HG03280 (cell line): ENCODE measurements around the gene PCDHGB4.
"Not testable (repeated sequence)": the region's sequence is repeated elsewhere in the genome, so short reads cannot be mapped to it uniquely, and the experiment has no call there.

Source experiments
- ATAC-seq: cut with Tn5 transposase; IDR thresholded peaks from one replicate; pipeline ENCODE4 v1.9.1; 2021; ENCODE audit warnings: mild to moderate bottlenecking, moderate library complexity; ENCODE audit not compliant: unreplicated experiment

PCDHGB4 gene

DNA sequence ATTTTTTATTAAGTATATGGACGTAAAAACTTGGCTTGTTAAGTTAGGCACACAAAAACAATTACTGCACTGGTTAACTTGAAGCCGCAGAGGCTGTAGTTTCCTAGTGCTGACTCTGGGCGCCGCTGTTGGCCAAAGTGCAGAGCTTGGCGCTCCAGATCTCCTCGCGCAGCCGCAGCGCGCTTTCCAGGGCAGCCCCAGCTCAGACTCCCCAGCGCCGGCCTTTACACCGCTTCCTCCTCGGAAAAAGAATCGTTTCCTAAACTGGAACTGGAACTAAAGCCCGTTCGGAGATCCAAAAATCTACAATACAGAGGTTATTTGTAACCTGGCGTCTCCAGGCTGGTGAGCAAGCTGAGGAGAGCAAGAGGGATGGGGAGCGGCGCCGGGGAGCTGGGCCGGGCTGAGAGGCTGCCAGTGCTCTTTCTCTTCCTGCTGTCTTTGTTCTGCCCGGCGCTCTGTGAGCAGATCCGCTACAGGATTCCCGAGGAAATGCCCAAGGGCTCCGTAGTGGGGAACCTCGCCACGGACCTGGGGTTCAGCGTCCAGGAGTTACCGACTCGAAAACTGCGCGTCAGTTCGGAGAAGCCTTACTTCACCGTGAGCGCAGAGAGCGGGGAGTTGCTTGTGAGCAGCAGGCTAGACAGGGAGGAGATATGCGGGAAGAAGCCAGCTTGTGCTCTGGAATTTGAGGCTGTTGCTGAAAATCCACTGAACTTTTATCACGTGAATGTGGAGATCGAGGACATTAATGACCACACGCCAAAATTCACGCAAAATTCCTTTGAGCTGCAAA lies 10.5 kb downstream of the PCDHGB4 start, which contains the start of gene PCDHGB5:
PCDHGB5 (plus strand) TSS at position 192 of the 796 bp plus-strand sequence; CDS start at position 373, 181 bp downstream.
- ATAC-seq, result not testable (repeated sequence)

DNA sequence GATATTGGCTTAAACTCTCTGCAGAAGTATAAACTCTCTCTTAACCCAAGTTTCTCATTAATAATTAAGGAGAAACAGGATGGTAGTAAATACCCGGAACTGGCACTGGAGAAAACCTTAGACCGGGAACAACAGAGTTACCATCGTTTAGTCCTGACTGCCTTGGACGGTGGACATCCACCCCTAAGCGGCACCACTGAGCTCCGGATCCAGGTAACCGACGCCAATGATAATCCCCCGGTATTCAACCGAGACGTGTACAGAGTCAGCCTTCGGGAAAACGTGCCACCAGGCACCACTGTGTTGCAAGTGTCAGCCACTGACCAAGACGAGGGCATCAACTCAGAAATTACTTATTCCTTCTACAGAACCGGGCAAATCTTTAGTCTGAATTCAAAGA lies 11.1 kb downstream of the PCDHGB4 start:
- ATAC-seq, result no peak

DNA sequence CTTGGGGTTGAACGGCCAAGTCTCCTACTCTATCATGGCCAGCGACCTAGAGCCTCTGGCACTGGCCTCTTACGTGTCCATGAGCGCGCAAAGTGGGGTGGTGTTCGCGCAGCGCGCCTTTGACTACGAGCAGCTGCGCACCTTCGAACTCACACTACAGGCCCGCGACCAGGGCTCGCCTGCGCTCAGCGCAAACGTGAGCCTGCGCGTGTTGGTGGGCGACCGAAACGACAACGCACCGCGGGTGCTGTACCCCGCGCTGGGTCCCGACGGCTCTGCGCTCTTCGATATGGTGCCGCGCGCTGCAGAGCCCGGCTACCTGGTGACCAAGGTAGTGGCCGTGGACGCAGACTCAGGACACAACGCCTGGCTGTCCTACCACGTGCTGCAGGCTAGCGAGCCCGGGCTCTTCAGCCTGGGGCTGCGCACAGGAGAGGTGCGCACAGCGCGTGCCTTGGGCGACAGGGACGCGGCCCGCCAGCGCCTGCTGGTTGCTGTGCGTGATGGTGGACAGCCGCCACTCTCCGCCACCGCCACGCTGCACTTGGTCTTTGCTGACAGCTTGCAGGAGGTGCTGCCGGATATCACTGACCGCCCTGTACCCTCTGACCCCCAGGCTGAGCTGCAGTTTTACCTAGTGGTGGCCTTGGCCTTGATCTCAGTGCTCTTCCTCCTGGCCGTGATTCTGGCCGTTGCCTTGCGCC lies 12.2 kb downstream of the PCDHGB4 start:
- ATAC-seq, result no peak

DNA sequence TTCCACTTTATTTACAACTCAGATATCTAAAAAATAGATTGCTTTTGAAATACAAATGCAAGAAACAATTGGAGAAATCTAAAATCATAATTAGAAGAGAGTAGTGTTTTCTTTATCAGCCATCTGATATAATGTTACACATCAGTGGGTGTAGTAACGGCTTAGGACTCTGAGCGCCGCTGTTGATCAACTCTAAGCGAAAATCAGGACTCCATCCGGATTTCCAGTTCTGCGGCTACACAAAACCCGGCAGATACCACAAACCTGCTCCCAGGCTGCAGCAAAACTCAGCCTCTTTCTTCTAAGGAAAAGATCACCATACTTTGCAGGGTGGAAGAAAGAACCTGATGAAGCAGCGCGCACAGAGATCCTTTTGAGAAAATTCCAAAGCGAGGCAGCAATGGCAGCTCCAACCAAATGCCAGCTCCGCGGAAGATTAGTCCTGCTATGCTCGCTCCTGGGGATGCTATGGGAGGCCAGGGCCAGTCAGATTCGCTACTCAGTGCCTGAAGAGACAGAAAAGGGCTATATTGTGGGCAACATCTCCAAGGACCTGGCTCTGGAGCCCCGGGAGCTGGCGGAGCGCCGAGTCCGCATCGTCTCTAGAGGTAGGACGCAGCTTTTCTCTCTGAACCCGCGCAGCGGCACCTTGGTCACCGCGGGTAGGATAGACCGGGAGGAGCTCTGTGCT lies 15.2 kb downstream of the PCDHGB4 start, which contains the start of gene PCDHGA9:
PCDHGA9 (plus strand) TSS at position 226 of the 691 bp plus-strand sequence; CDS start at position 401, 175 bp downstream.
- no peak for ATAC-seq

DNA sequence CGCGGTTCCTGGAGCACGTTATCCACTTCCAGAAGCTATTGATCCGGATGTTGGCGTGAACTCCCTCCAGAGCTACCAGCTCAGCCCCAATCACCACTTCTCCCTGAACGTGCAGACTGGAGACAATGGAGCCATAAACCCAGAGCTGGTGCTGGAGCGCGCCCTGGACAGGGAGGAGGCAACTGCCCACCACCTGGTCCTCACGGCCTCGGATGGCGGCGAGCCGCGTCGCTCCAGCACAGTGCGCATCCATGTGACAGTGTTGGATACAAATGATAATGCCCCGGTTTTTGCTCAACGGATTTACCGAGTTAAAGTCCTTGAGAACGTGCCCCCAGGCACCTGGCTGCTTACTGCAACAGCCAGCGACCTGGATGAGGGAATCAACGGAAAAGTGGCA lies 15.9 kb downstream of the PCDHGB4 start:
- no peak for ATAC-seq

DNA sequence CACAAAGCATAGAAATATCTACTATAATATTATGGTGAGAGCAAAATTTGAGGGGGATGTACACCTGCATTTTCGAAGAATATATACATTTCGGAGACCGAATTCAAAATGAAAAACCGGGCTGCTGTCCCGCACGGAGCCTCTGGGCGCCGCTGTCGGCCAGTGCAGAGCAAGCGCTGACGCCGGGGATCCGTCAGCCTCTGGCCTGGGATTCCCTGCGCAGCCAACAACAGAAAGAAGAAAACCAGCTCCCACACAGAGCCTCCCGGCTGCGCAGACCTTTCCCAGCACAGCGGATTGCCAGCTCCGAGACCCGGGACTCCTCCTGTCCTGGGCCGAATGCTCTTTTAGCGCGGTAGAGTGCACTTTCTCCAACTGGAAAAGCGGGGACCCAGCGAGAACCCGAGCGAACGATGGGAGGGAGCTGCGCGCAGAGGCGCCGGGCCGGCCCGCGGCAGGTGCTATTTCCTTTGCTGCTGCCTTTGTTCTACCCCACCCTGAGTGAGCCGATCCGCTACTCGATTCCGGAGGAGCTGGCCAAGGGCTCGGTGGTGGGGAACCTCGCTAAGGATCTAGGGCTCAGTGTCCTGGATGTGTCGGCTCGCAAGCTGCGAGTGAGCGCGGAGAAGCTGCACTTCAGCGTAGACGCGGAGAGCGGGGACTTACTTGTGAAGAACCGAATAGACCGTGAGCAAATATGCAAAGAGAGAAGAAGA lies 20.4 kb downstream of the PCDHGB4 start, which contains the start of gene PCDHGB6:
PCDHGB6 (plus strand) TSS at position 232 of the 716 bp plus-strand sequence; CDS start at position 414, 182 bp downstream.
- ATAC-seq, result peak; percentile 66

DNA sequence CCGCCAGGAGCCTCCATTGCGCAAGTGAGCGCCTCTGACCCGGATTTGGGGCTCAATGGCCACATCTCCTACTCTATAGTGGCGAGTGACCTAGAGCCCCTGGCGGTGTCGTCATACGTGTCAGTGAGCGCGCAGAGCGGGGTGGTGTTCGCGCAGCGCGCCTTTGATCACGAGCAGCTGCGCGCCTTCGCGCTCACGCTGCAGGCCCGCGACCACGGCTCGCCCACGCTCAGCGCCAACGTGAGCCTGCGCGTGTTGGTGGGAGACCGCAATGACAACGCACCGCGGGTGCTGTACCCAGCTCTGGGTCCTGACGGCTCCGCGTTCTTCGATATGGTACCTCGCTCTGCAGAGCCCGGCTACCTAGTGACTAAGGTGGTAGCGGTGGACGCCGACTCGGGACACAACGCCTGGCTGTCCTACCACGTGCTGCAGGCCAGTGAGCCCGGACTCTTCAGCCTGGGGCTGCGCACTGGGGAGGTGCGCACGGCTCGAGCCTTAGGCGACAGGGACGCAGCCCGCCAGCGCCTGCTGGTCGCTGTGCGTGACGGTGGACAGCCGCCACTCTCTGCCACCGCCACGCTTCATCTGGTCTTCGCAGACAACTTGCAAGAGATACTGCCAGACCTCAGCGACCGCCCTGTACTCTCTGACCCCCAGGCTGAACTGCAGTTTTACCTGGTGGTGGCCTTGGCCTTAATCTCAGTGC lies 22.3 kb downstream of the PCDHGB4 start:
- ATAC-seq, result no peak

DNA sequence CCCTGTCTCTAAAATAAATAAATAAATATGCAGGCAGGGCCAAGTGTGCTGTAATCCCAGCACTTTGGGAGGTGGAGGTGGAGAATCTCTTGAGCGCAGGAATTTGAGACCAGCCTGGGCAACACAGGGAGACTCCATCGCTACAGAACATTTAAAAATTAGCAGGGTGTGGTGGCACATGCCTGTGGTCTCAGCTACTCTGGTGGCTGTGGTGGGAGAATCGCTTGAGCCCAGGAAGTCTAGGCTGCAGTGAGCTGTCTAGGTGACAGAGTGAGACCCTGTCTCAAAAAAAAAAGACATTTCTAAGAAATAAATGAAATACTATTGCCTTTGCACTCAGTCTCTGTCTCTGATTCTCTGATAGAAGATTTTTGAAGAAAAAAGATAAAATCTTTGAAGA lies 24.1 kb downstream of the PCDHGB4 start:
- ATAC-seq, result no peak

DNA sequence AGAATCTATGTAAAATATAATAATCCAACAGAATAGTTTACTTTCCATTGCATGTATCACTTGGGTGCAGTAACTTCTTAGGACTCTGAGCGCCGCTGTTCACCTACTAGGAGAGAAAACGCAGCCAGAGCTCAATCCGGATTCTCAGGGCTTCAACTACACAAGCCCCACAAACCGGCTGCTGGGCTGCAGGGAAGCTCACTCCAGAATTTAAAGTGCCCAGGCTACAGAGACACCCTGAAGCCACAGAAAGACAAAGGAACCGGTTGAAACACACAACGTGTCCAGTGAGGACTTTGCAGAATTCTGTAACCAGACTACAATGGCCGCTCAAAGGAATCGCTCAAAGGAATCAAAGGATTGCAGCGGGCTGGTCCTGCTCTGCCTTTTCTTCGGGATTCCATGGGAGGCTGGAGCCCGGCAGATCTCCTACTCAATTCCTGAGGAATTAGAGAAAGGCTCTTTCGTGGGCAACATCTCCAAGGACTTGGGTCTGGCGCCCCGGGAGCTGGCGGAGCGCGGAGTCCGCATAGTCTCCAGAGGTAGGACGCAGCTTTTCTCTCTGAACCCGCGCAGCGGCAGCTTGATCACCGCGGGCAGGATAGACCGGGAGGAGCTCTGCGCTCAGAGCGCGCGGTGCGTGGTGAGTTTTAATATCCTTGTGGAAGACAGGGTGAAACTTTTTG lies 25.5 kb downstream of the PCDHGB4 start, which contains the start of gene PCDHGA10:
PCDHGA10 (plus strand) TSS at position 134 of the 686 bp plus-strand sequence; CDS start at position 323, 189 bp downstream.
- peak; percentile 66 for ATAC-seq

DNA sequence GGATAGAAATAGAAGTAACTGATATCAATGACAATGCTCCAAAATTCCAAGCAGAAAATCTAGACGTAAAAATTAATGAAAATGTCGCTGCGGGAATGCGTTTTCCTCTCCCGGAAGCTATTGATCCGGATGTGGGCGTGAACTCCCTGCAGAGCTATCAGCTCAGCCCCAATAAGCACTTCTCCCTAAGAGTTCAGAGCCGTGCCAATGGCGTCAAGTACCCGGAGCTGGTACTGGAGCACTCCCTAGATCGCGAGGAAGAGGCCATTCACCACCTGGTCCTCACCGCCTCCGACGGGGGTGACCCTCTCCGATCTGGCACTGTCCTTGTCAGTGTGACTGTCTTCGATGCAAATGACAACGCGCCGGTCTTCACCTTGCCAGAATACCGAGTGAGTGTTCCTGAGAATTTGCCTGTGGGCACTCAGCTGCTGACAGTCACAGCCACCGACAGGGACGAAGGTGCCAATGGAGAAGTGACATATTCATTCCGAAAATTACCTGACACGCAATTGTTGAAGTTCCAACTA lies 26.1 kb downstream of the PCDHGB4 start:
- no peak for ATAC-seq

DNA sequence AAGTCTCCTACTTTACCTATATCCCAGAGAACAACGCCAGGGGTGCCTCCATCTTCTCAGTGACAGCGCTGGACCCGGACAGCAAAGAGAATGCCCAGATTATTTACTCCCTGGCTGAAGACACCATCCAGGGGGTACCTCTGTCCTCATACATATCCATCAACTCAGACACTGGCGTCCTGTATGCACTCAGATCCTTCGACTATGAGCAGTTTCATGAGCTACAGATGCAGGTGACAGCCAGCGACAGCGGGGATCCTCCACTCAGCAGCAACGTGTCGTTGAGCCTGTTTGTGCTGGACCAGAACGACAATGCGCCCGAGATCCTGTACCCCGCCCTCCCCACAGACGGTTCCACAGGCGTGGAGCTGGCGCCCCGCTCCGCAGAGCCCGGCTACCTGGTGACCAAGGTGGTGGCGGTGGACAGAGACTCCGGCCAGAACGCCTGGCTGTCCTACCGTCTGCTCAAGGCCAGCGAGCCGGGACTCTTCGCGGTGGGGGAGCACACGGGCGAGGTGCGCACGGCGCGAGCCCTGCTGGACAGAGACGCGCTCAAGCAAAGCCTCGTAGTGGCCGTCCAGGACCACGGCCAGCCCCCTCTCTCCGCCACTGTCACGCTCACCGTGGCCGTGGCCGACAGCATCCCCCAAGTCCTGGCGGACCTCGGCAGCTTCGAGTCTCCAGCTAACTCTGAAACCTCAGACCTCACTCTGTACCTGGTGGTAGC lies 27.2 kb downstream of the PCDHGB4 start:
- ATAC-seq, result not testable (repeated sequence)

DNA sequence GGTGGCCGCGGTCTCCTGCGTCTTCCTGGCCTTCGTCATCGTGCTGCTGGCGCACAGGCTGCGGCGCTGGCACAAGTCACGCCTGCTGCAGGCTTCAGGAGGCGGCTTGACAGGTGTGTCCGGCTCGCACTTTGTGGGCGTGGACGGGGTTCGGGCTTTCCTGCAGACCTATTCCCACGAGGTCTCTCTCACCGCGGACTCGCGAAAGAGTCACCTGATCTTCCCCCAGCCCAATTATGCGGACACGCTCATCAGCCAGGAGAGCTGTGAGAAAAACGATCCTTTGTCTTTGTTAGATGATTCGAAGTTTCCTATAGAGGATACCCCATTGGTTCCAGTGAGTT lies 27.7 kb downstream of the PCDHGB4 start:
- ATAC-seq, result not testable (repeated sequence)

DNA sequence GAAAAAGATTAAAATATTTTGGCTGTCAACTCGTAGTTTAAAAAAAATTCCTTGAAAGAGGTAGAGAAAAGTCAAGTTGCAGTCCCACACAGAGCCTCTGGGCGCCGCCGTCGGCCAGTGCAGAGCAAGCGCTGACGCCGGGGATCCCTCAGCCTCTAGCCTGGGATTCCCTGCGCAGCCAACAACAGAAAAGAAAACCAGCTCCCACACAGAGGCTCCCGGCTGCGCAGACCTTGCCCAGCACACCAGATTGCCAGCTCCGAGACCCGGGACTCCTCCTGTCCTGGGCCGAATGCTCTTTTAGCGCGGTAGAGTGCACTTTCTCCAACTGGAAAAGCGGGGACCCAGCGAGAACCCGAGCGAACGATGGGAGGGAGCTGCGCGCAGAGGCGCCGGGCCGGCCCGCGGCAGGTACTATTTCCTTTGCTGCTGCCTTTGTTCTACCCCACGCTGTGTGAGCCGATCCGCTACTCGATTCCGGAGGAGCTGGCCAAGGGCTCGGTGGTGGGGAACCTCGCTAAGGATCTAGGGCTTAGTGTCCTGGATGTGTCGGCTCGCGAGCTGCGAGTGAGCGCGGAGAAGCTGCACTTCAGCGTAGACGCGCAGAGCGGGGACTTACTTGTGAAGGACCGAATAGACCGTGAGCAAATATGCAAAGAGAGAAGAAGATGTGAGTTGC lies 30.1 kb downstream of the PCDHGB4 start, which contains the start of gene PCDHGB7:
PCDHGB7 (plus strand) TSS at position 184 of the 679 bp plus-strand sequence; CDS start at position 367, 183 bp downstream.
- not testable (repeated sequence) for ATAC-seq

DNA sequence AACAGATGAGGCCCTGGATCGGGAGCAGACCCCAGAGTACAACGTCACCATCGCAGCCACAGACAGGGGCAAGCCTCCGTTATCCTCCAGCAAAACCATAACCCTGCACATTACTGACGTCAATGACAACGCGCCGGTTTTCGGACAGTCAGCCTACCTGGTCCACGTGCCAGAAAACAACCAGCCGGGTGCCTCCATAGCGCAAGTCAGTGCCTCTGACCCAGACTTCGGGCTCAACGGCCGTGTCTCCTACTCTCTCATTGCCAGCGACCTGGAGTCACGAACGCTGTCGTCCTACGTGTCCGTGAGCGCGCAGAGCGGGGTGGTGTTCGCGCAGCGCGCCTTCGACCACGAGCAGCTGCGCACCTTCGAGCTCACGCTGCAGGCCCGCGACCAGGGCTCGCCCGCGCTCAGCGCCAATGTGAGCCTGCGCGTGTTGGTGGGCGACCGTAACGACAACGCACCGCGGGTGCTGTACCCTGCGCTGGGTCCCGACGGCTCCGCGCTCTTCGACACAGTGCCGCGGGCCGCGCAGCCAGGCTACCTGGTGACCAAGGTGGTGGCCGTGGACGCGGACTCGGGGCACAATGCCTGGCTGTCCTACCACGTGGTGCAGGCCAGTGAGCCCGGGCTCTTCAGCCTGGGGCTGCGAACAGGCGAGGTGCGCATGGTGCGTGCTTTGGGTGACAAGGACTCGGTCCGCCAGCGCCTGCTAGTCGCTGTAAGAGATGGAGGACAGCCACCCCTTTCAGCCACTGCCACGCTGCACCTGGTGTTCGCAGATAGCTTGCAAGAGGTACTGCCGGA lies 31.8 kb downstream of the PCDHGB4 start:
- no peak for ATAC-seq

DNA sequence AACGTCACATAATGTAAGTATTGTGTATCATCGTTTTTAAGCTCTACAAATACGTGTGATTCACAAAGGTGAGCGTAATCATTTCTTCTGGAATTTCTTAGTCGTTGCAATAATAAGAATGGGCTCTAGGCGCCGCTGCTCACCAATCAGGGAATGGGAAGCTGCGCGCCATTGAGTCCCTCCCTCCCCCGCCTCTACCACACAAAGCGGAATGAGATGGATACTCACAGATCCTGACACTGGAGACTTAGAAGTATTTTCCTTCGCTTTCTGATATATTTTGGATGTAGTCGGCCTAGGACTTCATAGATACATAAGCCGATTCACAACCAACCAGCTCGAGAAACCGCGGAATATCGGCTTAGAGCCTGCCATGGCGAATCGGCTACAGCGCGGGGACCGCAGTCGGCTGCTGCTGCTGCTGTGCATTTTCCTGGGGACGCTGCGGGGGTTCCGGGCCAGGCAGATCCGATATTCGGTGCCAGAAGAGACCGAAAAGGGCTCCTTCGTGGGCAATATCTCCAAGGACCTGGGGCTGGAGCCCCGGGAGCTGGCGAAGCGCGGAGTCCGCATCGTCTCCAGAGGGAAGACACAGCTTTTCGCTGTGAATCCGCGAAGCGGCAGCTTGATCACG lies 33.5 kb downstream of the PCDHGB4 start, which contains the start of gene PCDHGA11:
PCDHGA11 (plus strand) TSS at position 197 of the 634 bp plus-strand sequence; CDS start at position 374, 177 bp downstream.
- ATAC-seq, result peak; percentile 43

DNA sequence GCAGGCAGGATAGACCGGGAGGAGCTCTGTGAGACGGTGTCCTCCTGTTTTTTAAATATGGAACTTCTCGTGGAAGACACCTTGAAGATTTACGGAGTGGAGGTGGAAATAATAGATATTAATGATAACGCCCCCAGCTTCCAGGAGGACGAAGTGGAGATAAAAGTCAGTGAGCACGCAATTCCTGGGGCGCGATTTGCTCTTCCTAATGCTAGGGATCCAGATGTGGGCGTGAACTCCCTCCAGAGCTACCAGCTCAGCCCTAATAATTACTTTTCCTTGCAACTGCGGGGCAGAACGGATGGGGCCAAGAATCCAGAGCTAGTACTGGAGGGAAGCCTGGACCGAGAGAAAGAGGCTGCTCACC lies 34.0 kb downstream of the PCDHGB4 start:
- ATAC-seq, result no peak
